Heart right ventricle (tissue), 16 donors: ENCODE results near the gene ATRX. TPM values are rescaled to one million over a fixed set of nuclear protein-coding genes. Genes with fewer than 3 reads are reported as not detected.

Source experiments
- ATAC-seq, 8 donors: fragments of 200-7000 bp; cut with Tn5 transposase; one replicate each; pipeline ENCODE4 v1.9.1; 2020; ENCODE audit warnings: mild to moderate bottlenecking in 8 of 8, moderate library complexity in 8 of 8, moderate number of reproducible peaks in 1 of 8
- DNase-seq, 2 donors: peaks; one replicate each; pipeline ENCODE4 v3.0.0-alpha.2; 2020
- H3K27ac ChIP-seq, 10 donors: fragments of 200-600 bp; sonication (generic) in 2 of 10; one replicate each; pipeline versions ENCODE4 v1.5.0 to v1.8.0; 2020 to 2022; ENCODE audit warnings: mild to moderate bottlenecking in 3 of 10
- H3K27me3 ChIP-seq, 7 donors: fragments of 200-600 bp; one replicate each; pipeline ENCODE4 v1.8.0; 2021 to 2022; ENCODE audit warnings: mild to moderate bottlenecking in 2 of 7
- H3K36me3 ChIP-seq, 9 donors: fragments of 200-600 bp; sonication (generic) in 1 of 9; one replicate each; pipeline versions ENCODE4 v1.5.0 to v1.8.0; 2020 to 2022; ENCODE audit warnings: mild to moderate bottlenecking in 2 of 9
- H3K4me1 ChIP-seq, 9 donors: fragments of 200-600 bp; sonication (generic) in 1 of 9; one replicate each; pipeline versions ENCODE4 v1.5.0 to v1.8.0; 2020 to 2022; ENCODE audit warnings: mild to moderate bottlenecking in 4 of 9
- H3K4me3 ChIP-seq, 10 donors: fragments of 200-600 bp; sonication (generic) in 2 of 10; one replicate each; pipeline versions ENCODE4 v1.5.0 to v1.8.0; 2020 to 2022; ENCODE audit warnings: mild to moderate bottlenecking in 7 of 10, moderate library complexity in 2 of 10
- H3K9me3 ChIP-seq, 11 donors: fragments of 200-600 bp in 10 of 11; sonication (generic) in 2 of 11; one replicate each; pipeline versions ENCODE4 v1.5.0 to v1.8.0; 2013 to 2022; ENCODE audit warnings: mild to moderate bottlenecking in 2 of 11, control low read depth in 1 of 11, moderate library complexity in 1 of 11
- WGBS, 2 donors: extraction: QIAGEN DNeasy Blood & Tissue Kit; methylation state at CpG; one replicate each; pipeline ENCODE4 v1.1.7; 2013; ENCODE audit warnings: inconsistent platforms in 1 of 2; 5-methylcytosine and 5-hydroxymethylcytosine counted together
- intact Hi-C, 10 donors: fragments of 100-400 bp; cut with DNase I; formaldehyde crosslinking; loops; one replicate each; pipeline versions ENCODE4 v1.11.1 to v1.14.2; 2022
- polyA plus RNA-seq, 2 donors: library from polyadenylated mRNA; stranded (reverse); fragments of 200-250 nt; gene quantifications; one replicate each; pipeline ENCODE4 v1.2.3, GENCODE V29; 2013
- total RNA-seq, 10 donors: library from RNA; stranded (reverse); fragmentation: NEBNext Ultra II Directional in 3 of 10; extraction: Animal tissue kit (Norgen Biotek cat#: 25700) in 3 of 10; gene quantifications; one replicate each; pipeline versions ENCODE4 v1.2.1 to v1.2.4, GENCODE V29; 2021 to 2023
- TF ChIP-seq, protein P1 (sequence below), 9 donors: fragments of 200-600 bp; sonication (generic) in 2 of 9; IDR thresholded peaks; one replicate each; pipeline versions ENCODE4 v1.5.0 to v1.8.0; 2021 to 2022; ENCODE audit warnings: antibody characterized with exemption in 9 of 9, mild to moderate bottlenecking in 5 of 9, moderate library complexity in 1 of 9
- donor health status: Arrhythmogenic right ventricular cardiomyopathy.
- donor health status: ischemic (EF 13 %, LVEDD 7.1; RV severe dilation, severe dysfunction).
- donor health status: healthy with polysubstance abuse.
- donor health status: DM: no; HTN: yes; CAD: no.
- donor health status: DM: no; HTN: no; CAD: no.
- donor health status: ischemic (EF 25% LVEDD 6.9; RV normal size, moderate dysfunction).
- donor health status: ischemic (EF 25% LVEDD 5.7; RV mildly dilated, moderate dysfunction).
- donor health status: healthy.
- donor health status: DM: yes; HTN: yes; CAD: no.
- donor health status: Ischemic cardiomyopathy.
- donor health status: ischemic (EF 35%, LVEDD 5.7; RV mildly dilated, moderate dysfunction).
- donor health status: nonischemic (EF 11% LVEDD 7.7; RV severe dilation, severe dysfunction).
- donor health status: DM: yes; HTN: yes; CAD: no.
- donor health status: PGD.
- donor health status: ischemic (EF 29% LVEDD 5.4; RV normal size, mild dysfunction).
- donor health status: nonischemic (EF 23%, LVEDD 6.1; RV moderate dilation, normal function).

Gene ATRX
- total and polyA plus RNA-seq, 12 donors = 8.1 to 107 (median 88.6) TPM

DNA sequence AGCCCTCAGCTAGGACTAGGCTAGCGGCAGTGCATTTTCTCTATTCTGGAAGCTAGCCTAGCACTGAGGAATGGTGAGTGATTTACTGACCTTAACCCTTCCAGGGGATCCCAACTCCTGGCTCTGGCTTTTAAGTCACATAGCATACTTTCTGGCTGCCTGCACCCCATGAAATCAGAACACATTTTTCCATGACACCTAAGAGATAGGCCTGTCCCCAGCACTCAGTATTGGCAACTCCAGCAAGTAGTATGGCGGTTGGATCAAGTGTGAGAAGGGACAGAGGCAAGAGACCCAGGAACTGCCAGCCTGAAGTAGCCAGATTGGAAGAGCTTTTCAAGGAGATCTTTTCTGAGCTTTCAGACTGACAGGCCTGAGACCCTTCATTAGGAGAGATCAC lies 330.6 kb downstream of the ATRX start:
- WGBS, 2 donors = 53 to 61% methylated on average over 2 of the region's 2 CpGs
- ATAC-seq (peak; percentile 25 to 81 (median 52)), DNase-seq (no peak)
- intact Hi-C loops = no loop called here
- no peak overlapping the region for H3K4me3 ChIP-seq
- H3K27ac ChIP-seq = peak overlapping the region in 4 of 10 donors; percentile 21 to 52 (median 35)
- no peaks in the 10 kb centered on the region for H3K9me3 ChIP-seq
- H3K4me1 ChIP-seq = peaks cover 0 to under 1% (median 0%) of the 10 kb centered on the region in 9 donors
- TF ChIP-seq, protein P1, sequence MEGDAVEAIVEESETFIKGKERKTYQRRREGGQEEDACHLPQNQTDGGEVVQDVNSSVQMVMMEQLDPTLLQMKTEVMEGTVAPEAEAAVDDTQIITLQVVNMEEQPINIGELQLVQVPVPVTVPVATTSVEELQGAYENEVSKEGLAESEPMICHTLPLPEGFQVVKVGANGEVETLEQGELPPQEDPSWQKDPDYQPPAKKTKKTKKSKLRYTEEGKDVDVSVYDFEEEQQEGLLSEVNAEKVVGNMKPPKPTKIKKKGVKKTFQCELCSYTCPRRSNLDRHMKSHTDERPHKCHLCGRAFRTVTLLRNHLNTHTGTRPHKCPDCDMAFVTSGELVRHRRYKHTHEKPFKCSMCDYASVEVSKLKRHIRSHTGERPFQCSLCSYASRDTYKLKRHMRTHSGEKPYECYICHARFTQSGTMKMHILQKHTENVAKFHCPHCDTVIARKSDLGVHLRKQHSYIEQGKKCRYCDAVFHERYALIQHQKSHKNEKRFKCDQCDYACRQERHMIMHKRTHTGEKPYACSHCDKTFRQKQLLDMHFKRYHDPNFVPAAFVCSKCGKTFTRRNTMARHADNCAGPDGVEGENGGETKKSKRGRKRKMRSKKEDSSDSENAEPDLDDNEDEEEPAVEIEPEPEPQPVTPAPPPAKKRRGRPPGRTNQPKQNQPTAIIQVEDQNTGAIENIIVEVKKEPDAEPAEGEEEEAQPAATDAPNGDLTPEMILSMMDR (IDR thresholded peaks at IDR 0.05) = no peak
- no peaks in the 10 kb centered on the region for H3K36me3 ChIP-seq
- no peaks in the 10 kb centered on the region for H3K27me3 ChIP-seq

Other genes starting within 250 kb of the ATRX start
- 10 to 100 TPM; 45.1 to 72.7 (median 52.8) TPM for gene MAGT1, start 109.2 kb upstream of the ATRX start, total RNA-seq
- gene MAGT1, start 109.2 kb upstream of the ATRX start, polyA plus RNA-seq = 10 to 100 TPM; 15.7 to 45.4 TPM
- 1,000 to 10,000 TPM in 9 of 10 donors, 100 to 1,000 TPM in 1; 915 to 1,917 (median 1,407) TPM for gene COX7B, start 113.3 kb upstream of the ATRX start, total RNA-seq
- gene COX7B, start 113.3 kb upstream of the ATRX start, polyA plus RNA-seq = 1,000 to 10,000 TPM; 3,138 to 7,586 TPM
- gene ATP7A, start 124.5 kb upstream of the ATRX start, total RNA-seq = 1 to 10 TPM; 4.9 to 7.6 (median 6.5) TPM
- gene ATP7A, start 124.5 kb upstream of the ATRX start, polyA plus RNA-seq = 1 to 10 TPM; 1.3 to 1.9 TPM
- not detected for gene PGAM4, start 183.4 kb upstream of the ATRX start, total RNA-seq
- not detected for gene PGAM4, start 183.4 kb upstream of the ATRX start, polyA plus RNA-seq